IMR-90 (cell line): ENCODE measurements around the gene ZFAND2A.

Experiments used
- ELK1 ChIP-seq: fragments of 150-350 bp; IDR thresholded peaks from 2 replicates; pipeline ENCODE4 v1.6.1; 2016; ENCODE audit warnings: low read depth, mild to moderate bottlenecking, low read length, moderate library complexity, borderline replicate concordance
- MXI1 ChIP-seq: IDR thresholded peaks from 2 replicates; pipeline ENCODE4 v1.6.1; 2012; ENCODE audit warnings: low read depth, mild to moderate bottlenecking, low read length, moderate library complexity, borderline replicate concordance
- POLR2A ChIP-seq: IDR thresholded peaks from 2 replicates; pipeline ENCODE4 v1.6.1; 2012; ENCODE audit warnings: mild to moderate bottlenecking, low read depth, low read length
- RFX5 ChIP-seq: IDR thresholded peaks from 2 replicates; pipeline ENCODE4 v1.8.0; 2012; ENCODE audit warnings: low read depth, mild to moderate bottlenecking, low read length, moderate library complexity
- SMC3 ChIP-seq: fragments of 150-350 bp; IDR thresholded peaks from 2 replicates; pipeline ENCODE4 v1.6.1; 2016; ENCODE audit warnings: low read depth, mild to moderate bottlenecking, antibody characterized with exemption, low read length, moderate library complexity
- USF2 ChIP-seq: fragments of 150-350 bp; IDR thresholded peaks from 2 replicates; pipeline ENCODE4 v1.6.1; 2017; ENCODE audit warnings: mild to moderate bottlenecking, antibody characterized with exemption, low read length, low read depth
- TF ChIP-seq, protein P1 (sequence below): conservative IDR thresholded peaks from 2 replicates; pipeline ENCODE4 v1.5.1; 2012; ENCODE audit warnings: mild to moderate bottlenecking, low read depth, low read length, improper control_type of control experiment

DNA sequence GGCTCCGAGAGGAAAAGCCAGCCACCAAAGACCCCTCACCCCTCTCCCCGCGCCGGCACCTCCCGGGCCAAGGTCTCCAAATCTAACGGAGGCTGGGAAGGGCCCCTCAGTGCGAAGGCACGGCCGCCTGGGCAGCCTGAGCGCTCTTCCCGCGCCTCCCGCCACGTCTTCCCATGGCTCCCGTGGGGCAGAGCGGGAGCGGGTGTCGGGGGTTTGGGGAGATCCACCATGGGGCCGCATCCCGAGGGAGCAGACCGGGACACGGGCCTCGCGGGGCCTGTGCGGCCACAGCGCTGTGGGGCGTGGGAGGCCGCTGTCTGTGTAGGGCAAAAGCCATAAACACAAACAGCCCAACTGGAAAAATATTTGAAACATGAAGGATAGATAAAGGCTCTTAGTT is 49.6 kb downstream of the ZFAND2A start:
- TF ChIP-seq, protein P1, sequence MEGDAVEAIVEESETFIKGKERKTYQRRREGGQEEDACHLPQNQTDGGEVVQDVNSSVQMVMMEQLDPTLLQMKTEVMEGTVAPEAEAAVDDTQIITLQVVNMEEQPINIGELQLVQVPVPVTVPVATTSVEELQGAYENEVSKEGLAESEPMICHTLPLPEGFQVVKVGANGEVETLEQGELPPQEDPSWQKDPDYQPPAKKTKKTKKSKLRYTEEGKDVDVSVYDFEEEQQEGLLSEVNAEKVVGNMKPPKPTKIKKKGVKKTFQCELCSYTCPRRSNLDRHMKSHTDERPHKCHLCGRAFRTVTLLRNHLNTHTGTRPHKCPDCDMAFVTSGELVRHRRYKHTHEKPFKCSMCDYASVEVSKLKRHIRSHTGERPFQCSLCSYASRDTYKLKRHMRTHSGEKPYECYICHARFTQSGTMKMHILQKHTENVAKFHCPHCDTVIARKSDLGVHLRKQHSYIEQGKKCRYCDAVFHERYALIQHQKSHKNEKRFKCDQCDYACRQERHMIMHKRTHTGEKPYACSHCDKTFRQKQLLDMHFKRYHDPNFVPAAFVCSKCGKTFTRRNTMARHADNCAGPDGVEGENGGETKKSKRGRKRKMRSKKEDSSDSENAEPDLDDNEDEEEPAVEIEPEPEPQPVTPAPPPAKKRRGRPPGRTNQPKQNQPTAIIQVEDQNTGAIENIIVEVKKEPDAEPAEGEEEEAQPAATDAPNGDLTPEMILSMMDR = no peak
- TF ChIP-seq ELK1 (no peak), RFX5 (no peak), POLR2A (no peak), MXI1 (no peak), USF2 (no peak), SMC3 (no peak)
